ENCODE measurements around the gene KCNQ5. TPM values are rescaled to one million over a fixed set of nuclear protein-coding genes. Genes with fewer than 3 reads are reported as not detected.

Gene KCNQ5
- polyA plus RNA-seq, 3 donors: not detected

DNA sequence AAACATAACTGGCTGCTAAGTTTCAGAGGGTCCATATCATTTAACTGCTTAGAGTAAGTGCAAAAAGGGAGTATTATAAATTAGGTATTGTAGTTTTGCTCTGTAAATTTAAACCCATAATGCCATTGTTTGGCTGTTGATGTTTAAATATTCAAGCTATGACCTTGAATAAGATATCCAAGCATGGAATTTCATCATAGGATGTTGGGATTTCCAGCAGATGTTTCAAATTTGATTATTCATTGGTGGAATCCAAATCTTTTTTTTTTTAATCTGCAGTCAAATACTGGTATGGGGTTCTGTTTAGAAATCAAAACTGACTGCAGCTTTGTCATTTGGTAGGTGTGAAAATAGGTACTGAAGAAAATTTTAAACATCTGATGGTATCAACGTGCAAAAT lies 442.4 kb downstream of the KCNQ5 start:
- H3K27ac Mint-ChIP-seq: no peak overlapping the region
- Histone ChIP-seq H3K4me3 (replicated peaks in 1 of 3; ENCODE audit: low read depth in 2 of 3, low read length in 3 of 3) (no peak overlapping the region), H3K4me2 (replicated peaks; ENCODE audit: extremely low read depth, low read length, poor library complexity, severe bottlenecking) (no peak overlapping the region), H2AFZ (ENCODE audit: insufficient read depth, low read depth, low read length, poor library complexity, severe bottlenecking) (no peak overlapping the region), H4K20me1 (ENCODE audit: insufficient read depth, low read length) (no peaks in the 10 kb centered on the region), H3K27me3 (ENCODE audit: control insufficient read depth in 2 of 2, insufficient read depth in 2 of 2, low read length in 2 of 2) (no peaks in the 10 kb centered on the region), H3K9ac (ENCODE audit: insufficient read depth, low read length, poor library complexity, severe bottlenecking) (no peak overlapping the region), H3K27ac (ENCODE audit: low read depth in 1 of 2, low read length in 2 of 2) (no peak overlapping the region), H3K36me3 (replicated peaks in 1 of 2; ENCODE audit: control insufficient read depth in 1 of 2, insufficient read depth in 2 of 2, low read length in 2 of 2) (no peaks in the 10 kb centered on the region), H3K4me1 (ENCODE audit: control insufficient read depth in 1 of 2, insufficient read depth in 2 of 2, low read length in 2 of 2) (no peaks in the 10 kb centered on the region), H3K79me2 (ENCODE audit: insufficient read depth, low read length) (no peaks in the 10 kb centered on the region), H3K9me3 (replicated peaks in 1 of 2; ENCODE audit: control insufficient read depth in 1 of 2, insufficient read depth in 1 of 2, low read length in 2 of 2) (no peaks in the 10 kb centered on the region)
- H3K36me3 Mint-ChIP-seq: no peaks in the 10 kb centered on the region
- peaks cover 0 to 2% (median 2%) of the 10 kb centered on the region in 3 donors for H3K27me3 Mint-ChIP-seq (ENCODE audit: low read depth in 3 of 3)
- no peaks in the 10 kb centered on the region for H3K4me1 Mint-ChIP-seq
- no peak for DNase-seq
- TF ChIP-seq, protein P1, sequence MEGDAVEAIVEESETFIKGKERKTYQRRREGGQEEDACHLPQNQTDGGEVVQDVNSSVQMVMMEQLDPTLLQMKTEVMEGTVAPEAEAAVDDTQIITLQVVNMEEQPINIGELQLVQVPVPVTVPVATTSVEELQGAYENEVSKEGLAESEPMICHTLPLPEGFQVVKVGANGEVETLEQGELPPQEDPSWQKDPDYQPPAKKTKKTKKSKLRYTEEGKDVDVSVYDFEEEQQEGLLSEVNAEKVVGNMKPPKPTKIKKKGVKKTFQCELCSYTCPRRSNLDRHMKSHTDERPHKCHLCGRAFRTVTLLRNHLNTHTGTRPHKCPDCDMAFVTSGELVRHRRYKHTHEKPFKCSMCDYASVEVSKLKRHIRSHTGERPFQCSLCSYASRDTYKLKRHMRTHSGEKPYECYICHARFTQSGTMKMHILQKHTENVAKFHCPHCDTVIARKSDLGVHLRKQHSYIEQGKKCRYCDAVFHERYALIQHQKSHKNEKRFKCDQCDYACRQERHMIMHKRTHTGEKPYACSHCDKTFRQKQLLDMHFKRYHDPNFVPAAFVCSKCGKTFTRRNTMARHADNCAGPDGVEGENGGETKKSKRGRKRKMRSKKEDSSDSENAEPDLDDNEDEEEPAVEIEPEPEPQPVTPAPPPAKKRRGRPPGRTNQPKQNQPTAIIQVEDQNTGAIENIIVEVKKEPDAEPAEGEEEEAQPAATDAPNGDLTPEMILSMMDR (IDR thresholded peaks at IDR 0.05): no peak
- no peak overlapping the region for H3K4me3 Mint-ChIP-seq
- H3K9me3 Mint-ChIP-seq: peaks cover 0 to 2% (median 0%) of the 10 kb centered on the region in 7 donors
- WGBS (ENCODE audit: insufficient coverage): no CpG with 5 or more reads among the region's 1 CpG
- intact Hi-C loops (cut with micrococcal nuclease): no loop called here

DNA sequence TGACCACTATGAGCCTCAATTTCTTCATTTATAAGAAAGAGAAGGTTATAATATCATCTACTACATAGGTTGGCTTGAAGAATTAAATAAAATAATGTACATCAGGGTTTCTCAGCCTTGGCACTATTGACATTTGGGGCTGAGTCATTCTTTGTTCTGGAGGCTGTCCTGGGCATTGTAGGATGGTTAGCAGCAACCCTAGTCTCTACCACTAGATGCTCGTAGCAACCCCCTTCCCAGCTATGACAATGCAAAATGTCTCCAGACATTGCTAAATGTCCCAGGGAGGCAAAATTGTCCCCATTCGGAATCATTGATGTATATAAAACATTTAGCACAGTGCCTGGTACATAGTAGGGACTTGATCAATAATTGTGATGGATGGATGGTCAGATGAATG lies 451.4 kb downstream of the KCNQ5 start:
- Histone ChIP-seq H4K20me1 (ENCODE audit: insufficient read depth, low read length) (no peaks in the 10 kb centered on the region), H3K9ac (ENCODE audit: insufficient read depth, low read length, poor library complexity, severe bottlenecking) (no peak overlapping the region), H3K36me3 (replicated peaks in 1 of 2; ENCODE audit: control insufficient read depth in 1 of 2, insufficient read depth in 2 of 2, low read length in 2 of 2) (no peaks in the 10 kb centered on the region), H3K79me2 (ENCODE audit: insufficient read depth, low read length) (no peaks in the 10 kb centered on the region), H3K27ac (ENCODE audit: low read depth in 1 of 2, low read length in 2 of 2) (no peak overlapping the region), H3K4me1 (ENCODE audit: control insufficient read depth in 1 of 2, insufficient read depth in 2 of 2, low read length in 2 of 2) (no peaks in the 10 kb centered on the region), H2AFZ (ENCODE audit: insufficient read depth, low read depth, low read length, poor library complexity, severe bottlenecking) (no peak overlapping the region), H3K4me2 (replicated peaks; ENCODE audit: extremely low read depth, low read length, poor library complexity, severe bottlenecking) (no peak overlapping the region), H3K9me3 (replicated peaks in 1 of 2; ENCODE audit: control insufficient read depth in 1 of 2, insufficient read depth in 1 of 2, low read length in 2 of 2) (no peaks in the 10 kb centered on the region), H3K27me3 (ENCODE audit: control insufficient read depth in 2 of 2, insufficient read depth in 2 of 2, low read length in 2 of 2) (no peaks in the 10 kb centered on the region), H3K4me3 (replicated peaks in 1 of 3; ENCODE audit: low read depth in 2 of 3, low read length in 3 of 3) (no peak overlapping the region)
- no peaks in the 10 kb centered on the region for H3K27me3 Mint-ChIP-seq (ENCODE audit: low read depth in 3 of 3)
- DNase-seq: no peak
- peaks cover 0 to 2% (median 0%) of the 10 kb centered on the region in 7 donors for H3K9me3 Mint-ChIP-seq
- H3K4me3 Mint-ChIP-seq: no peak overlapping the region
- no peak overlapping the region for H3K27ac Mint-ChIP-seq
- TF ChIP-seq, protein P1 (IDR thresholded peaks at IDR 0.05): no peak
- WGBS (ENCODE audit: insufficient coverage): no CpG with 5 or more reads among the region's 2 CpGs
- intact Hi-C loops (cut with micrococcal nuclease): no loop called here
- no peaks in the 10 kb centered on the region for H3K36me3 Mint-ChIP-seq
- no peaks in the 10 kb centered on the region for H3K4me1 Mint-ChIP-seq

Data from CD14-positive monocyte (primary cell).